HepG2 (cell line): Measurements from ENCODE around the gene USP34.

ENCODE experiments used
- CEBPB ChIP-seq: IDR thresholded peaks from 2 replicates; pipeline ENCODE4 v1.6.1; 2011; ENCODE audit warnings: low read depth, low read length, improper control_type of control experiment, borderline replicate concordance
- DPF2 ChIP-seq: sonication (generic); formaldehyde crosslinking; IDR thresholded peaks from 2 replicates; pipeline ENCODE4 v1.4.0; 2020; ENCODE audit warnings: mild to moderate bottlenecking, low read depth, missing genetic modification reagents, borderline replicate concordance
- KDM5A ChIP-seq: fragments of 200-600 bp; sonication (generic); IDR thresholded peaks from 2 replicates; pipeline ENCODE4 v1.7.0; 2018; ENCODE audit warnings: antibody characterized with exemption, mild to moderate bottlenecking, low read length, borderline replicate concordance
- MAFK ChIP-seq, 2 experiments: IDR thresholded peaks in 1 of 2; conservative IDR thresholded peaks in 1 of 2; 2 replicates each; pipeline ENCODE4 v1.6.1; 2011; ENCODE audit warnings: improper control_type of control experiment in 2 of 2, low read length in 2 of 2
- MAX ChIP-seq: IDR thresholded peaks from 2 replicates; pipeline ENCODE4 v1.6.1; 2012; ENCODE audit warnings: inconsistent platforms
- MYNN ChIP-seq: sonication (generic); formaldehyde crosslinking; IDR thresholded peaks from 2 replicates; pipeline ENCODE4 v1.4.0; 2020; ENCODE audit warnings: mild to moderate bottlenecking, low read depth, missing genetic modification reagents
- NR2F1 ChIP-seq, 2 experiments: fragments of 450-650 bp in 1 of 2; formaldehyde crosslinking in 1 of 2; IDR thresholded peaks; 2 replicates each; pipeline versions ENCODE4 v1.5.0 to v1.6.1; 2016 to 2020; ENCODE audit warnings: mild to moderate bottlenecking in 1 of 2, missing compliant biosample characterization in 1 of 2, missing genetic modification reagents in 1 of 2, moderate library complexity in 1 of 2
- PRDM10 ChIP-seq: sonication (generic); formaldehyde crosslinking; IDR thresholded peaks from 2 replicates; pipeline ENCODE4 v1.4.0; 2020; ENCODE audit warnings: low read depth, missing genetic modification reagents
- RXRA ChIP-seq: sonication (generic); formaldehyde crosslinking; IDR thresholded peaks from 2 replicates; pipeline ENCODE4 v1.5.1; 2020; ENCODE audit warnings: missing genetic modification reagents
- ZBTB33 ChIP-seq: sonication (generic); formaldehyde crosslinking; IDR thresholded peaks from 2 replicates; pipeline ENCODE4 v1.4.0; 2020; ENCODE audit warnings: missing genetic modification reagents
- ZBTB4 ChIP-seq: sonication (generic); formaldehyde crosslinking; IDR thresholded peaks from 2 replicates; pipeline ENCODE4 v1.4.0; 2020; ENCODE audit warnings: missing genetic modification reagents, mild to moderate bottlenecking, borderline replicate concordance
- ZSCAN30 ChIP-seq: sonication (generic); formaldehyde crosslinking; IDR thresholded peaks from 2 replicates; pipeline ENCODE4 v1.5.0; 2020; ENCODE audit warnings: mild to moderate bottlenecking, missing genetic modification reagents

GRCh38 chr2:61353909-61354308 lies 117.0 kb downstream of the USP34 start:
- TF ChIP-seq ZBTB33 (CRISPR knock-in tag) (no peak), ZSCAN30 (CRISPR knock-in tag) (no peak), PRDM10 (CRISPR knock-in tag) (no peak), KDM5A (no peak), NR2F1 (CRISPR knock-in tag; IDR thresholded peaks at IDR 0.05) (no peak), DPF2 (CRISPR knock-in tag) (no peak), MAFK (conservative IDR thresholded peaks at IDR 0.05 in 1 of 2, IDR thresholded peaks at IDR 0.05 in 1 of 2; ENCODE audit: low read length in 2 of 2) (no peak), RXRA (CRISPR knock-in tag) (no peak), MYNN (CRISPR knock-in tag) (no peak), MAX (no peak), CEBPB (no peak), ZBTB4 (CRISPR knock-in tag) (no peak)
